CD4-positive, alpha-beta T cell treated with Interleukin-12 subunit alpha and Interleukin-12 subunit beta, for 1 hour (primary cell): ENCODE data around the gene FOXN1.
"Not testable (repeated sequence)": the region's sequence is repeated elsewhere in the genome, so short reads cannot be mapped to it uniquely, and the experiment has no call there.

Experiments used
- DNase-seq: peaks from one replicate; pipeline ENCODE4 v3.0.0-alpha.2; 2020

Gene FOXN1, protein sequence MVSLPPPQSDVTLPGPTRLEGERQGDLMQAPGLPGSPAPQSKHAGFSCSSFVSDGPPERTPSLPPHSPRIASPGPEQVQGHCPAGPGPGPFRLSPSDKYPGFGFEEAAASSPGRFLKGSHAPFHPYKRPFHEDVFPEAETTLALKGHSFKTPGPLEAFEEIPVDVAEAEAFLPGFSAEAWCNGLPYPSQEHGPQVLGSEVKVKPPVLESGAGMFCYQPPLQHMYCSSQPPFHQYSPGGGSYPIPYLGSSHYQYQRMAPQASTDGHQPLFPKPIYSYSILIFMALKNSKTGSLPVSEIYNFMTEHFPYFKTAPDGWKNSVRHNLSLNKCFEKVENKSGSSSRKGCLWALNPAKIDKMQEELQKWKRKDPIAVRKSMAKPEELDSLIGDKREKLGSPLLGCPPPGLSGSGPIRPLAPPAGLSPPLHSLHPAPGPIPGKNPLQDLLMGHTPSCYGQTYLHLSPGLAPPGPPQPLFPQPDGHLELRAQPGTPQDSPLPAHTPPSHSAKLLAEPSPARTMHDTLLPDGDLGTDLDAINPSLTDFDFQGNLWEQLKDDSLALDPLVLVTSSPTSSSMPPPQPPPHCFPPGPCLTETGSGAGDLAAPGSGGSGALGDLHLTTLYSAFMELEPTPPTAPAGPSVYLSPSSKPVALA

DNA sequence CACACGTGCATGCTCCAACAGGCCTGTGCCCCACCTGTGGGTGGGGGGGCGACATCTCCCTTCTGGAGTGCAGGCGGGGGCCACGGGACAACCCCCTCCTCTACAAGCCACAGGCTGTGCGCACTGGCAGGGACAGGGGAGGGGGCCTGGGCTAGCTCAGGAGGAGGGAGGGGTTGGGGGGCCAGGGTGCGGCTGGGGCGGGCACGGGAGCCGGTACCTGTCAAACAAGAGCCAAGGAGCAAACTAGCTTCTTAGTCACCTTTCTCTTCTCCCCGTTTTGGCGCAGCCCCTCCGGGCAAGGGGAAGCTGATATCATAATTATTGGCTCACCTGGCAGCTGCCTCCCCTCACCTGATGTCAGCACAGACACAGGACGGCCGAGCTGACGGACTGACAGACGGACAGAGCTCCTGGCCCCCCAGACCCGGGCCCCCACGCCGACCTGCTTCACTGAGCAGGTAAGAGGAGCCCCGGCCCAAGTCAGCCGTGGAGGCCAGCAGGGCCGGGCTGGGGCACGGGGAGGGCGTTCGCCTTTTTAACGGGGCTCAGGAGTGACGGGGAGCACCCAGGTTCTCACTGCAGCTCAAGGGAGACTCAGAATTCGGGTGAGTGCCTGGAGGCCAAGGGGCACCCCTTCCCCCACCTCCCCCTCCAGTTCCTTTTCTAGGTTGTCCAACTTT lies at the start of gene FOXN1:
FOXN1 (plus strand) TSS at position 363 of the 680 bp plus-strand sequence. CDS start 17,622 bp downstream, outside the sequence.
- no peak for DNase-seq

DNA sequence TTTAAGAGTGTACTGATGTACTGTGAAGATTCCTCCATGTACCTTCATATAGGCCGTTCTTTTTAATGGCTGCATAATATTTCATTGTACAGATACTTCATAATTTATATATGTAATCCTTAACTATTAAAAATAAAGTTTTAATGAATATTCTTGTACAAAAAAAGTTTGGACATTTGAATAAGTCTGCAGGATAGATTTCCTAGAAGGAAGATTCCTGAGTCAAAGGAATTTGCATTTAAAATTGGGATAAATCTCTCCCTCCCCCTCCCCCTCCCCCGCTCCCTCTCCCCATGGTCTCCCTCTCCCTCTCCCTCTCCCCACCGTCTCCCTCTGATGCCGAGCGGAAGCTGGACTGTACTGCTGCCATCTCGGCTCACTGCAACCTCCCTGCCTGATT lies 48.3 kb upstream of the FOXN1 start:
- DNase-seq = no peak

DNA sequence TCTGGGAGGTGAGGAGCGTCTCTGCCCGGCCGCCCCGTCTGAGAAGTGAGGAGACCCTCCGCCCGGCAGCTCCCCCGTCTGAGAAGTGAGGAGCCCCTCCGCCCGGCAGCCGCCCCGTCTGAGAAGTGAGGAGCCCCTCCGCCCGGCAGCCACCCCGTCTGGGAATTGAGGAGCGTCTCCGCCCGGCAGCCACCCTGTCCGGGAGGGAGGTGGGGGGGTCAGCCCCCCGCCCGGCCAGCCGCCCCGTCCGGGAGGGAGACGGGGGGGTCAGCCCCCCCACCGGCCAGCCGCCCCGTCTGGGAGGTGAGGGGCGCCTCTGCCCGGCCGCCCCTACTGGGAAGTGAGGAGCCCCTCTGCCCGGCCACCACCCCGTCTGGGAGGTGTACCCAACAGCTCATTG lies 47.3 kb upstream of the FOXN1 start:
- not testable (repeated sequence) for DNase-seq

DNA sequence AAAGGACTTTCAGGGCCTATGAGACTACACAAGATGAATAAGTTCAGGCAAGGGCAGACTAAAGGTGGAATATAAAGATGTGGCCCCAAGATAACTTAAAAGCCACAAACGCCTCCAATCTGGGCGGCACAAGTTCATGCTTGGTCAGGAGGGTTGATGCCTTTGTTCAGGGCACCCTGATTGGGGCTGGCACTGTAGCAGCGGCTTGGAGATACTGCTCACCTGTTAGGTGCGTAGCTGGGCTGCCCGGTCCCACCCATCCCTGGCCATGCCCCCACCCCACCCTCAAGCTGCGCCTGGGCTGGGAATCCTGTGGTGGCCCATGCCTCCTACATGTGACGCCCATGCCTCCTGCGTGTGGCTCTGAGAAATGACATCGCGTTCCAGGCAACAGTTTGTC lies 45.2 kb upstream of the FOXN1 start:
- DNase-seq = no peak

DNA sequence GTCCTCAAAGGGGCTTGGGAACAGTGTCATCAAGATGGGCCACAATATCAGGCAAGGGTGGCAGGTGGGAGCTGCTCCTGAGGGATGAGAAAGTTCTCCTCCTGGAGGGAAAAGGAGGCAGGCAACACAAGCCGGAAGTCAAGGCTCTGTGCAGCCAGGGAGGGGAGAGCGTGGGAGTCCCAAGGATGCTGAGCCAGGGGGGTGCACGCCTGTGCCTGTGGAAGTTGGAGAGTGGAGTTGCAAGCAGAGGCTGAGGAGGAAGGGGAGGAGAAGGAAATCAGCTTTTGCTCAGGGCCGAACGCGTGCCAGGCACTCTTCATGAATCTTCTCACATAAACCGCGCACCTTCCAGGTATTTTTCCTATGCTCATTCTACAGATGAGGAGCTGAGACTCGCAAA lies 40.1 kb upstream of the FOXN1 start:
- no peak for DNase-seq

DNA sequence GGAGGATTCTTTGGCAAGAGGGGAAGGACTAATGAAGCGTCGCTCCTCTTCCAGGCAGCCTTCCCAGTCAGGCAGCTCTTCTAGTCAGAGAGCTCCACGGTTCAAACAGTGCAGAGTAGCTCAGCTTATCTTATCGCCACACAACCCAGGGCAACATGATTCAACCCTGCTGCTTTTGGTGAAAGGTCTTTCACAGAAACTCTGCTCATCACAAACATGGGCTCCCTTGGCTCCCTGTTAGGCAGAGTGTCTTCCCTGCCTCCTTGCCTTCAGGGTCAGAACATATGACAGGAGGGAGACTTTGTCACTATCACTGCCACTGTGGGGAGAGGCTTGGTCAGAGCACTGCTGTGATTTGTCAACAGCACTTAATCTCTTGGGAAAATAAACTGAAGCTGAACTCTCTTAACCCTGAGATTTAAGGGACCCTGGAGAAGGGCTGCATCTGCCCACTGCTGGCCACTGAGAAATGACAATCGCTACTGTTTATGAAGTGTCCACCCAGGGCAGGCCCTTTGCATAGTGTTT lies 39.6 kb upstream of the FOXN1 start:
- DNase-seq = no peak

DNA sequence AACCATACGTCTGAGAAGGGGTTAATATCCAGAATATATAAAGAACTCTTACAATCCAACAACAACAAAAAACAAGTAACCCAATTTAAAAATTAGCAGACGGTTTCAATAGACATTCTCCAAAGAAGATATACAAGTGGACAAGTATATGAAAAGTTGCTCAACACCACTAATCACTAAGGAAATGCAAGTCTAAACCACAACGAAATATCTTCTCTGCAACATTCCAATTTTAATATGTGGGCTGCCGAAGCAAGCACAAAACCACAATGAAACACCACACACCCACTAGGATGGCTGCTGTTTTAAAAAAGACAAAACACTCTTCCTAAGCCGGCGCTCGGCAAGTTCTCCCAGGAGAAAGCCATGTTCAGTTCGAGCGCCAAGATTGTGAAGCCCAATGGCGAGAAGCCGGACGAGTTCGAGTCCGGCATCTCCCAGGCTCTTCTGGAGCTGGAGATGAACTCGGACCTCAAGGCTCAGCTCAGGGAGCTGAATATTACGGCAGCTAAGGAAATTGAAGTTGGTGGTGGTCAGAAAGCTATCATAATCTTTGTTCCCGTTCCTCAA lies 38.6 kb upstream of the FOXN1 start:
- no peak for DNase-seq

DNA sequence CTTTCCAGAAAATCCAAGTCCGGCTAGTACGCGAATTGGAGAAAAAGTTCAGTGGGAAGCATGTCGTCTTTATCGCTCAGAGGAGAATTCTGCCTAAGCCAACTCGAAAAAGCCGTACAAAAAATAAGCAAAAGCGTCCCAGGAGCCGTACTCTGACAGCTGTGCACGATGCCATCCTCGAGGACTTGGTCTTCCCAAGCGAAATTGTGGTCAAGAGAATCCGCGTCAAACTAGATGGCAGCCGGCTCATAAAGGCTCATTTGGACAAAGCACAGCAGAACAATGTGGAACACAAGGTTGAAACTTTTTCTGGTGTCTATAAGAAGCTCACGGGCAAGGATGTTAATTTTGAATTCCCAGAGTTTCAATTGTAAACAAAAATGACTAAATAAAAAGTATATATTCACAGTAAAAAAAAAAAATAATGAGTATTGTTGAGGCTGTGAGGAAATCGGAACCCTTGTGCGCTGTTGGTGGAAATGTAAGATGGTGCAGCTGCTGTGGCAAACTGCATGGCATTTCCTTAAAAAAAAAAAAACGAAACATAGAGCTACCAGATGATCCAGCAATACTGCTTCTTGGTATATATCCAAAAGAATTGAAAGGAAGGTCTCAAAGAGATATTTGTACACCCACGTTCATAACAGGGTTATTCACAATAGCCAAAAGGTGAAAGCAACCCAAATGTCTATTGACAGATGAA lies 38.0 kb upstream of the FOXN1 start:
- not testable (repeated sequence) for DNase-seq

DNA sequence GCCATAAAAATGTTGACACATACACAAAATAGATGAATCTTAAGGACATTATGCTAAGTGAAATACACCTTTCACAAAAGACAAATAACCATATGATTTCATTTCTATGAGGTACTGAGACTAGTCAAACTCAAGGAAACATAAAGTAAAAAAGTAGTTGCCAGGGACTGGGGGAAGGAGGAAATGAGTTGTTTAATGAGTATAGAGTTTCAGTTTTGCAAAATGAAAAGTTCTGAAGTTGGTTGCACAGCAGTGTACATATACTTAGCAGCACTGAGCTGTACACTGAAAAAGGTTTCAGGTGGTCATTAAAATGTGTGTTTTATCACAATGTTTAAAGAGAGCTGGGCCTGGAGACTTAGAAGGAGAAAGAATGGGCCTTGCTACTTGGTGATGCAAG lies 37.4 kb upstream of the FOXN1 start:
- DNase-seq = no peak

DNA sequence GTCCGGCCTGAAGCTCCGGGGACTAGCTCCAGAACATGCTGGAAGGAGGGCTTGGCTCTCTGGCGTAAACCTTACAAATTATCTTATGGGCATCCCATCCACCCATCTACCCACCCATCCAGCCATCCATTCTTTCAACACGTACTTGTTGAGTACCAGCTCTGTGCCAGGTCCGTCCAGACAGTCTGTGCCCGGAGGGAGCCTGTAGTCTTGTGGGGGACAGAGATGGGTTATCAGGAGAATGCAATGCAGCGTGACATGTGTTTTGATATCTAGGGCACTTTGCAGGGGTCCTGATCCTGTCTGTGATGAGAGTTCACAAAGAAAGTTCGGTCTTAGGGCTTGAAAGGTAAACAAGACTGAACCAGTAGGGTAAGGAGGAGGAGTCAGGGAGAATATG lies 36.8 kb upstream of the FOXN1 start:
- no peak for DNase-seq

DNA sequence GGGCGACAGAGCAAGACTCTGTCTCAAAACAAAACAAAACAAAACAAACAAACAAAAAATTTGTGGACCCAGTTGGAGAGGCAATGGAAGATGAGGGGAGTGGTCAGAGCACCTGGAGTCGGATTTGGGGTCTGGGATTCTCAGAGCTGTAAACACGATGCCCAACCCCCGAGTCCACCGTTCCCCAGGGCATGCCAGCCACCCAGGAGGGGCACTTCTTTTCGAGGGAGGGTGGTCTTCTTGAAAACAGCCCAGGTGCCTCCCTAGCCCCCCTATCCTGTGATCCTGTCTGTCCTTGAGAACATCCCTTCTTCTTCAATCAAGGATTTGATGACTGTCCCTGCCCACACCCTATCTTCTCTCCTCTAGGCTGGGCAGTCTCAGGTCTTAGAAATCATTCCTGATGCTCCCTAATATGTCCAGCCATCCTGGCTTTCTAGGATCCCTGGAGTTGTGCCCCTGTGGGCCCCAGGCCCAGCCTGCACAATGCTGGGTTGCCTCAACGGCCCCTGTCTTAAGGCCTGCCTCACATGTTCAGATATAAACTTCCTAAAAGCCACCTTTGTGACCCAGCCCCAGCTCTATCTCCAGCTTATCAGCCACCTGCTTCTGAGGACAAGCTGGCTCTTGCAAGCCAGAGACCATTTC lies 35.8 kb upstream of the FOXN1 start:
- DNase-seq = no peak

DNA sequence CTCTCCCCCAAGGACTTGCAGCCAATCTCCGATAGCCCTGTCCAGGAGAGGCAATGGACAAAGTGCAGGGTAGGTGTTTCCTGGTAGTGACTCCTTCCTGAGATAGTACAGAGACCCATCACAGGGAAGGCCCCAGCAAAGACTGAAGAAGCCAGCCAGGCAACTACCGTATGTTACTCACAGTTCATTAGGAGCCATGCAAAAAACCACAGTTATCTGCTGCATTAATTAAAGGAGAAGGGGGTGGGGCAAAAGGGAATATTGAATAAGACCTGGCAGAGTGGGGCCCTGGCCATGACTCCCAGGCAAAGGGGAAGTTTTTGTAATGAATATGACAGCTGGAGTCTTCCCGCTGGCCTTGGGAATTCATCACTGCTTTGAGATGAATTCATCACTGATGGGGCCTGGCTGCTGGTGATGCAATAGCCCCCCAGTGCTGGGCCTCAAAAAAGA lies 35.2 kb upstream of the FOXN1 start:
- DNase-seq = no peak

DNA sequence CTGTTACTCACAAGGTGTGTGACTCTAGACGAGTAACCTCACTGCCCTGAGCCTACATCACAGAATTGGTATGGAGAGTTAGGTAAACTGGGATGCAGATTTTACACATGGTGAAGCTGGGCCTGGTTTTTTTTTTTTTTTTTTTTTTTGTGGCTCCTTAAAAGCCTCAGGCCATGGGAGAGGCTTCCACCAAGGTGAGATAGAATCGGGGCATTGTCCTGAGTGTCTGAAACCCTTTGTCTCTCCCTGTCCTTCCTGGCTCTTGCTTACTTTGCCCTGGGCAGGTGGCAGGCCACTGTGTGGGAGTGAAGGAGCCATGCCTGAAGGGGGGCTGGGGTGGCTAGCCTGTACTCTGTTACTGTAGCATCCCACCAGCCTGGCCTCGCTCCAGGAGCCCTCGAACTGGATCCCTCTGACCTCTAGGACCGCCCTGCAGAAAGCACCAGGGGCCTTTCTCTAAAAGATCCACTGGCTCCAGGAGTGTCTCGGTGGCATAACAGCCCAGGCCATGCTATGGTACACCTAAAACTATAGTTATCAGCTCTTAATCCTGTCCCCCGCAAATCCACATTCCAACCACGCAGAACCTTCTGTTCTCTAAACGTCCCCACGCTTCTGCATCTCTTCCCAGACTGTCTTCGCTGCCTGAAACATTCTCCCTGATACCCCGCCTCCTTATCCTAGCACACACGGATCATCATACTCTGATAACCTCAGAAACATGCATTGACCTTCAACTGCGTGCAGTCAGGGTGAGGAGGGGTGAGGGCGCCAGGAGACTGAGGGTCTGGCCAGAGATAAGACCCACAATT lies 34.4 kb upstream of the FOXN1 start:
- no peak for DNase-seq

DNA sequence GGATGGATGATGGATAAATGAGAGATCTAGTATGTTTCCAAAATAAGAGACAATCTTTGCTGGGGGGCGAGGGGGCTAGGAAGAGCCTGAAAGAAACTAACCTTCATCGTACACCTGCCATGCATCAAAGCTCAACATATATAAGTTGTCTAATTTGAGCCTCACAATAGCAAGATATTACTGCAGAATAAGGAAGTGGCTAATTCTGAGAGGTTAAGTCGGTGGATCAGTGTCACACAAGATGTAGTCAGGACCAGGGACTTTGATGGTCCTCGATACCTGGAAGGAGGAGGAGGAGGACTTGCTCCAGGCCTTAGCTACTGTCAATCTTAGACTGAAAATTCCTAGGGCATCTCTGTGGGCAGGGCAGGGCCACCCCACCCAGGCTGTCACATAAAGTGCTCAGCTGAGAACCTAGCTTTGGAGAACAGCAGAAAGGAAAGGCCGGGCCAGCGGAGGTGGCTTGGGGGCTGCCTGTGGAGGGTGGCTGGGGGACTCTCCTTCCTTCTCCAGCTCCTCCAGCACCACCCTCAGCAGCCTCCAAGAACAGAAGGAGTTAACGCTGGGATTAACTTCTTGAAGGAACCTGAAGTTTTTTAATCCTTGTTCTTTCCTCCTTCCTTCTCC lies 33.2 kb upstream of the FOXN1 start:
- DNase-seq = no peak

DNA sequence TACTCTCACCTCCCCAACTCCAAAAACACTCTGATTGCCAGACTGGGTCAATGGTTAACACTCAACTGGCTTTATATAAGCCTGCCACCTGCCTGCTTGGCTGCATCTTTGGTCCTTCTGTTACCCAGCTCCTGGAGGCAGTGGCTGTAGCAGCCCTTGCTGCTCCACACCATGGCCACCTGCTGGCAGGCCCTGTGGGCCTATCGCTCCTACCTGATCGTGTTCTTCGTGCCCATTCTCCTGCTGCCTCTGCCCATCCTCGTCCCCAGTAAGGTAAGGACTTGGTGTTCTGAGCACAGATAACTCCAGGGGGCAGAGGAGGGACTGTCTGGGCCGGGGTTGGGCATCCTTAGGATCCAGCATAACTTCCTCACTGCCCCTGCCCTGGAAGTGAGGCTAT lies 32.6 kb upstream of the FOXN1 start, which contains the start of gene SLC13A2:
SLC13A2 (plus strand) TSS at position 103 of the 400 bp plus-strand sequence; CDS start at position 172, 69 bp downstream.
- DNase-seq = no peak

DNA sequence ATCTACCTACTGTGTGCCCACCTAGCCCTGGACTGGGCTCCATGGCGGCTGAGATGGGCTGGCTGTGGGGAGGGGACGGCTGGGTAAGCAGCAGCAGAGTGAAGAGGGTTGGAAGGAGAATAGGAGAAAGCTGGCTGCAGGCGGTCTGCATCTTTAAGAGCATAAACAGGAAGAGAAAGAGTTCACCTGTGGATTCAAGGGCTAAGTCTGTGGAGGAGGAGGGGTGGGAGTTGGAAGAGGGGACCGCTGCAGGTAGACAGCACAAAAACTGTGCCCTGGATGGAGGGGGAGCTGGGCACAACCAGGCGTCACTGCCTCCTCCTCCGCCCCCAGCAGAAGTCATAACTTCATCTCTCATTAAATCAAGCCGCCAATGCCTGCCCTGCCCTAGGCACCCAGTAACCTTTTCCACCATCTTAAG lies 32.0 kb upstream of the FOXN1 start:
- no peak for DNase-seq

DNA sequence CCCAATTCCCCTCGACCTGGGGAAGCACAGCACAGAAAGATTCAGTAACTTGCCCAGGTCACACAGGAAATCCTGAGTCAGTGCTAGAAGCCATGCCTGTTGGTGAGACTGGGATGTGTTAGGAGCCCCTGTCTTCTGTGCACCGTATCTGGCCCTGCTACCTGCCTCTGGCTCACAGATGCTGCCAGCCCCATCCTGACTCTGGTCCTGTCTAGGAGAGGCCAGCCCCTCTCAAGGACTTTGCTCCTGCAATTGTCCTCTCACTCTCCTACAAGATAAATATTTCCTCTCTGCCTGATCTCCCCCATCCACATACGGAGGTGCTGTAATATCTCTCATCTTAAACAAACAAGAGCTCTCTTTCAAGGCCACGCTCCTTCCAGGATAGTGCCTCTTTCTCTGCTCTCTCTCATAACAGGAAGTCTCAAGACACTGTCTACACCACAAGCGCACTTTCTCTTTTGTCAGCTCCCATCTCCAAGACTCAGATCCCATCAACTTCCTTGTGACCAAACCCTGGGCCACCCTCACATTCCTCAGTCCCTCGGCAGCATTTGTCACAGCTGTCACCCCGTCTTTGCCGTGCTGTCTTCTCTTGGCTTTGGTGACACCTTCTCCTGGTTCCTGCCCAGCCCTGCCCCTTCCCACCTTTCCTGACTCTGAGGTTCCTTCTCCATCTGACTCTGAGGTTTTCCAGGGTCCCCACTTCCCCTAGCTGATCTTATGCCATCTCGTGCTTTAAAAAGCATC lies 30.8 kb upstream of the FOXN1 start:
- DNase-seq = no peak

DNA sequence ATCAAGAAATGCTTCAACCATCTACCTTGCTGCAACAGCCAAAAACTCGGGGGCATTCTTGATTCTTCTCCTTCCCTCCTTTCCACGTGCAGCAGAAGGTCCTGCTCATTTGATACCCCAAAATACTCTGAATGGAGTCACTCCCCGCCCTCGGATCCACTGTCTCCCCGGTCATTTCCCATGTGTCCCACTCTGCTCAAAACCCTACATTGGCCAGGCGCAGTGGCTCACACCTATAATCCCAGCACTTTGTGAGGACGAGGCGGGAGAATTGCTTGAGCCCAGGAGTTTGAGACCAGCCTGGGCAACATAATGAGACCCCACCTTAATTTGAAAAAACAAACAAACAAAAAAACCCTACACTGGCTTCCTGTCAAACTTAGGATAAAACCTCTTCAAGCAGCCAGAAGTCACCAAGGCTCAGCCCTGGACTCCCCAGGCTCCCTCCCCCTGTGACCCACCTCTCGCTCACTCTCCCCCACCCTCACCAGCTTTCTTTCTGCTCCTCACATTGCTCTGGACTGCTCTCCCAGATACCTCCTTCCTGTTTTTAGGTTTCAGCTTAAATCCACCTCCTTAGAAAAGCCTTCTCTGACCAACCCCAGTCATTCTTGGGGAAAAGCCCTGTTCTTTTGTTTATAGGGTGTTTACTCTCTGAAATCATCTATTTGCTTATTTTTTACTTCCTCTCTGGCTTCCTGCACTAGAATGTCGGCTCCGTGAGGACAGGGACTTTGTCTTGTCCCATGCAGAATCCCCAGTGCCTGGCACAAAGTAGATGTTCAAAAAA lies 29.9 kb upstream of the FOXN1 start:
- DNase-seq = no peak

DNA sequence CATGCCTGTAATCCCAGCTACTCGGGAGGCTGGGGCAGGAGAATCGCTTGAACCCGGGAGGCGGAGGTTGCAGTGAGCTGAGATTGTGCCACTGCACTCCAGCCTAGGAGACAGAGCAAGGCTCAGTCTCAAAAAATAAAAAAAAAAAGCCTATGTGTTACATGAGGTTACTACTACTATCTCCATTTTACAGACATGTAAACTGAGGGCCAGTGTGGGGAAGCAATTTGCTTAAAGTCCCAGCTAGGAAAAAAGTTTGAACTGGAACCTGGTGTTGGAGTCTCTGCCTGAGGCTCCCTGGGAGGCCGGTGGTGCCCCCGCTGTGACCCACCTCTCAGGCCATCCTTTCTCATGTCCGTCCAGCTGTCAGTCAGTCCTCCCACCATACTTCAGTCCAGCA lies 28.2 kb upstream of the FOXN1 start:
- no peak for DNase-seq
